OCI-LY7 (cell line): Measurements from ENCODE around the gene OR8I2. TPM values are rescaled to one million over a fixed set of nuclear protein-coding genes. Genes with fewer than 3 reads are reported as not detected.
"Not testable (repeated sequence)": the region's sequence is repeated elsewhere in the genome, so short reads cannot be mapped to it uniquely, and the experiment has no call there.

Experiments used
- BruUV-seq: library from RNA; stranded (reverse); fragments of 400-500 nt; replicated peaks from 2 replicates; lab custom pipeline; 2021; lab: Mats Ljungman, UMichigan
- CTCF ChIA-PET: fragments of 300-600 bp; sonication (Branson Sonifier 250); formaldehyde crosslinking; loops from one replicate; lab custom pipeline; 2022; ENCODE audit warnings: antibody characterized with exemption; ENCODE audit not compliant: unreplicated experiment; lab: Charles Lee
- POLR2A ChIA-PET: fragments of 300-600 bp; sonication (Branson Sonifier 250); formaldehyde crosslinking; loops from one replicate; lab custom pipeline; 2022; ENCODE audit warnings: antibody characterized with exemption; lab: Charles Lee
- DNase-seq: peaks from one replicate; pipeline ENCODE4 v3.0.0-alpha.2; 2015; ENCODE audit warnings: low spot score
- H2AFZ ChIP-seq: fragments of 200-600 bp; sonication (generic), shearing (Covaris generic); 2 replicates; pipeline ENCODE4 v1.6.1; 2014; ENCODE audit warnings: mild to moderate bottlenecking, antibody characterized with exemption, low read length, moderate library complexity
- H3K27ac ChIP-seq: fragments of 200-600 bp; sonication (generic); 2 replicates; pipeline ENCODE4 v1.5.1; 2014; ENCODE audit warnings: mixed run types, low read depth, mild to moderate bottlenecking, moderate library complexity, low read length, inconsistent platforms; ENCODE audit not compliant: poor library complexity, severe bottlenecking
- H3K36me3 ChIP-seq: fragments of 200-600 bp; sonication (generic); 2 replicates; pipeline ENCODE4 v1.6.1; 2014; ENCODE audit warnings: mild to moderate bottlenecking, antibody characterized with exemption, low read length, moderate library complexity, mixed read lengths; ENCODE audit not compliant: insufficient read depth
- H3K4me1 ChIP-seq: fragments of 200-600 bp; sonication (generic); 2 replicates; pipeline ENCODE4 v1.5.1; 2014; ENCODE audit warnings: mild to moderate bottlenecking, low read length; ENCODE audit not compliant: insufficient read depth, poor library complexity, severe bottlenecking
- H3K4me2 ChIP-seq: fragments of 200-600 bp; sonication (generic); 2 replicates; pipeline ENCODE4 v1.6.1; 2014; ENCODE audit warnings: mild to moderate bottlenecking, low read length
- H3K4me3 ChIP-seq: fragments of 200-600 bp; sonication (generic); 2 replicates; pipeline ENCODE4 v1.5.1; 2014; ENCODE audit warnings: mild to moderate bottlenecking, low read depth, low read length; ENCODE audit not compliant: poor library complexity, severe bottlenecking
- H3K79me2 ChIP-seq: fragments of 200-600 bp; sonication (generic); 2 replicates; pipeline ENCODE4 v1.6.1; 2016; ENCODE audit warnings: low read depth, mild to moderate bottlenecking, low read length, moderate library complexity, mixed read lengths; ENCODE audit not compliant: insufficient read depth
- H3K9me2 ChIP-seq: fragments of 200-600 bp; sonication (generic); 2 replicates; pipeline ENCODE4 v1.6.1; 2016; ENCODE audit warnings: mild to moderate bottlenecking, low read length, mixed read lengths; ENCODE audit not compliant: insufficient read depth
- H3K9me3 ChIP-seq: fragments of 200-600 bp; sonication (generic); 2 replicates; pipeline ENCODE4 v1.6.1; 2014; ENCODE audit warnings: mild to moderate bottlenecking, mixed run types, low read length, mixed read lengths
- H4K20me1 ChIP-seq: fragments of 200-600 bp; sonication (generic); 2 replicates; pipeline ENCODE4 v1.6.1; 2014; ENCODE audit warnings: mild to moderate bottlenecking, antibody characterized with exemption, low read length, moderate library complexity, mixed read lengths; ENCODE audit not compliant: insufficient read depth
- CTCF ChIP-seq: fragments of 200-600 bp; sonication (generic); conservative IDR thresholded peaks from 2 replicates; pipeline ENCODE4 v1.5.1; 2014; ENCODE audit warnings: mild to moderate bottlenecking, antibody characterized with exemption, low read length, moderate library complexity, mixed read lengths
- EZH2phosphoT487 ChIP-seq: fragments of 200-600 bp; sonication (generic); IDR thresholded peaks from 2 replicates; pipeline ENCODE4 v1.6.1; 2018; ENCODE audit warnings: low read depth, borderline replicate concordance, mild to moderate bottlenecking, mixed run types, antibody characterized with exemption, low read length, moderate library complexity, mixed read lengths
- intact Hi-C: fragments of 100-400 bp; cut with micrococcal nuclease; formaldehyde crosslinking; loops from one replicate; pipeline ENCODE4 v1.10.0; 2022; ENCODE audit not compliant: unreplicated experiment
- small RNA-seq: library from RNA; depleted of rRNA; stranded (forward); fragments of <200 nt; gene quantifications from one replicate; pipeline ENCODE3, GENCODE V24; 2014
- total RNA-seq, 2 experiments: library from RNA; depleted of rRNA in 1 of 2; stranded (reverse); fragments of >200 nt in 1 of 2; shearing (Covaris generic) in 1 of 2; gene quantifications; 2 replicates each; pipeline ENCODE4 v1.2.3, GENCODE V29; 2014 to 2022

Gene OR8I2
- total RNA-seq, 2 experiments from 2014 or later = not detected

DNA sequence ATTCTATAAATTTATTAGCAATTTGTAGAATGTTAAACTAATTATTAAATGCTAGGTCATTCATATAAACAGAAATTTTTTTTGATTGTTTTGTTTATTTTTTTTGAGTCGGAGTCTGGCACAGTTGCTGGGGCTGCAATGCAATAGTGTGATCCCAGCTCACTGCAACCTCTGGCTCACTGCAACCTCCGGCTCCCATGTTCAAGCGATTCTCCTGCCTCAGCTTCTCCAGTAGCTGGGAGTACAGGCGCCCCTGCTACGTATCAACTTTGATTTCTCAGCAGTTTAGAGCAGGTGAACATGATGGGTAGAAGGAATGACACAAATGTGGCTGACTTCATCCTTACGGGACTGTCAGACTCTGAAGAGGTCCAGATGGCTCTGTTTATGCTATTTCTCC is 29.0 kb downstream of the OR8I2 start, which contains the start of gene OR8H3:
Gene OR8H3, plus strand, starts transcription at position 301 of the 400 bp plus-strand sequence. Its CDS starts 0 bp downstream, at position 301.
- Histone ChIP-seq H3K79me2 (no peaks in the 10 kb centered on the region), H3K4me3 (no peak within 1 kb of the TSS), H3K9me3 (no peaks in the 10 kb centered on the region), H3K4me1 (no peaks in the 10 kb centered on the region), H4K20me1 (no peaks in the 10 kb centered on the region), H3K36me3 (no peaks in the 10 kb centered on the region), H2AFZ (no peak within 1 kb of the TSS), H3K9me2 (no peaks in the 10 kb centered on the region), H3K4me2 (no peak within 1 kb of the TSS), H3K27ac (no peak within 1 kb of the TSS)
- no peak for DNase-seq
- BruUV-seq = no TSS peak
- POLR2A ChIA-PET = no interaction called here
- CTCF ChIA-PET = no interaction called here
- TF ChIP-seq CTCF = no peak
- no peak for TF ChIP-seq EZH2phosphoT487
- intact Hi-C loops = no loop called here

GRCh38 chr11:56140151-56140661 is 47.1 kb downstream of the OR8I2 start, which contains the start of gene OR8J3:
OR8J3 (minus strand) TSS chr11:56140201; CDS start chr11:56137718, 2,483 bp downstream.
- intact Hi-C loops = no loop called here
- no peak for DNase-seq
- H3K27ac ChIP-seq = no peak within 1 kb of the TSS
- H3K9me2 ChIP-seq = no peaks in the 10 kb centered on the region
- no peak within 1 kb of the TSS for H3K4me3 ChIP-seq
- TF ChIP-seq EZH2phosphoT487 (no peak), CTCF (no peak)
- no peaks in the 10 kb centered on the region for H4K20me1 ChIP-seq
- H3K9me3 ChIP-seq = no peaks in the 10 kb centered on the region
- H3K4me1 ChIP-seq = no peaks in the 10 kb centered on the region
- H3K36me3 ChIP-seq = no peaks in the 10 kb centered on the region
- ChIA-PET POLR2A (no interaction called here), CTCF (no interaction called here)
- no peak within 1 kb of the TSS for H3K4me2 ChIP-seq
- no TSS peak for BruUV-seq
- H3K79me2 ChIP-seq = no peaks in the 10 kb centered on the region
- no peak within 1 kb of the TSS for H2AFZ ChIP-seq

- DNase-seq, H3K27ac ChIP-seq, H3K79me2 ChIP-seq, H3K9me2 ChIP-seq, H3K36me3 ChIP-seq, H3K9me3 ChIP-seq, H3K4me1 ChIP-seq, H3K4me2 ChIP-seq, H2AFZ ChIP-seq, H4K20me1 ChIP-seq, intact Hi-C loops, POLR2A ChIA-PET, CTCF ChIA-PET, BruUV-seq, H3K4me3 ChIP-seq: not testable (repeated sequence)
Measured at GRCh38 chr11:56143681-56144080, 50.6 kb downstream of the OR8I2 start.

Small RNA genes within 50 kb of the gene (small RNA-seq; reads per million reads assigned to genes)
- not detected for gene OR8I4P

Other genes with a start within 250 kb of the OR8I2 start
- gene TRIM51, start 210.0 kb upstream of the OR8I2 start, total RNA-seq (2014; rRNA removed; shearing (Covaris generic)) = not detected in 2 replicates
- not detected in 2 replicates for gene TRIM51, start 210.0 kb upstream of the OR8I2 start, total RNA-seq (2022)
- not detected in 2 replicates for gene OR5W2, start 178.7 kb upstream of the OR8I2 start, total RNA-seq (2014; rRNA removed; shearing (Covaris generic))
- not detected in 2 replicates for gene OR5W2, start 178.7 kb upstream of the OR8I2 start, total RNA-seq (2022)
- gene OR5I1, start 156.9 kb upstream of the OR8I2 start, total RNA-seq (2014; rRNA removed; shearing (Covaris generic)) = not detected in 2 replicates
- gene OR5I1, start 156.9 kb upstream of the OR8I2 start, total RNA-seq (2022) = not detected in 2 replicates
- gene OR10AG1, start 123.4 kb upstream of the OR8I2 start, total RNA-seq (2014; rRNA removed; shearing (Covaris generic)) = not detected in 2 replicates
- not detected in 2 replicates for gene OR10AG1, start 123.4 kb upstream of the OR8I2 start, total RNA-seq (2022)
- 0.22 TPM in 1 of 2 replicates, not detected in the other for gene OR5F1, start 98.7 kb upstream of the OR8I2 start, total RNA-seq (2014; rRNA removed; shearing (Covaris generic))
- not detected in 2 replicates for gene OR5F1, start 98.7 kb upstream of the OR8I2 start, total RNA-seq (2022)
- not detected in 2 replicates for gene OR5AS1, start 65.7 kb upstream of the OR8I2 start, total RNA-seq (2014; rRNA removed; shearing (Covaris generic))
- not detected in 2 replicates for gene OR5AS1, start 65.7 kb upstream of the OR8I2 start, total RNA-seq (2022)
- not detected in 2 replicates for gene OR8H2, start 10.4 kb downstream of the OR8I2 start, total RNA-seq (2014; rRNA removed; shearing (Covaris generic))
- not detected in 2 replicates for gene OR8H2, start 10.4 kb downstream of the OR8I2 start, total RNA-seq (2022)
- gene OR8H3, start 29.1 kb downstream of the OR8I2 start, total RNA-seq (2014; rRNA removed; shearing (Covaris generic)) = not detected in 2 replicates
- not detected in 2 replicates for gene OR8H3, start 29.1 kb downstream of the OR8I2 start, total RNA-seq (2022)
- not detected in 2 replicates for gene OR8J3, start 46.9 kb downstream of the OR8I2 start, total RNA-seq (2014; rRNA removed; shearing (Covaris generic))
- not detected in 2 replicates for gene OR8J3, start 46.9 kb downstream of the OR8I2 start, total RNA-seq (2022)
- not detected in 2 replicates for gene OR8K5, start 67.0 kb downstream of the OR8I2 start, total RNA-seq (2014; rRNA removed; shearing (Covaris generic))
- gene OR8K5, start 67.0 kb downstream of the OR8I2 start, total RNA-seq (2022) = not detected in 2 replicates
- gene OR5J2, start 83.3 kb downstream of the OR8I2 start, total RNA-seq (2014; rRNA removed; shearing (Covaris generic)) = not detected in 2 replicates
- gene OR5J2, start 83.3 kb downstream of the OR8I2 start, total RNA-seq (2022) = not detected in 2 replicates
- gene OR5T2, start 140.9 kb downstream of the OR8I2 start, total RNA-seq (2014; rRNA removed; shearing (Covaris generic)) = not detected in 2 replicates
- not detected in 2 replicates for gene OR5T2, start 140.9 kb downstream of the OR8I2 start, total RNA-seq (2022)
- gene OR5T3, start 158.9 kb downstream of the OR8I2 start, total RNA-seq (2014; rRNA removed; shearing (Covaris generic)) = not detected in 2 replicates
- gene OR5T3, start 158.9 kb downstream of the OR8I2 start, total RNA-seq (2022) = not detected in 2 replicates
- gene OR5T1, start 180.8 kb downstream of the OR8I2 start, total RNA-seq (2014; rRNA removed; shearing (Covaris generic)) = not detected in 2 replicates
- not detected in 2 replicates for gene OR5T1, start 180.8 kb downstream of the OR8I2 start, total RNA-seq (2022)
- not detected in 2 replicates for gene OR8H1, start 198.9 kb downstream of the OR8I2 start, total RNA-seq (2014; rRNA removed; shearing (Covaris generic))
- not detected in 2 replicates for gene OR8H1, start 198.9 kb downstream of the OR8I2 start, total RNA-seq (2022)
- not detected in 2 replicates for gene OR8K3, start 221.8 kb downstream of the OR8I2 start, total RNA-seq (2014; rRNA removed; shearing (Covaris generic))
- not detected in 2 replicates for gene OR8K3, start 221.8 kb downstream of the OR8I2 start, total RNA-seq (2022)